ENCODE results near the gene KCNK13.

Gene KCNK13

GRCh38 chr14:90161129-90161528 lies 99.3 kb downstream of the KCNK13 start:
- no CpG with 5 or more reads among the region's 3 CpGs for WGBS, 2 experiments (ENCODE audit: insufficient coverage in 2 of 2)
- H3K36me3 ChIP-seq (ENCODE audit: control insufficient read depth, insufficient read depth, low read length) = no peaks in the 10 kb centered on the region
- H3K4me3 ChIP-seq (ENCODE audit: extremely low read depth, insufficient read depth, low read length, poor library complexity, severe bottlenecking) = no peak overlapping the region
- no peaks in the 10 kb centered on the region for H3K9me3 ChIP-seq (ENCODE audit: control insufficient read depth, low read length)
- no peak overlapping the region for H3K27ac ChIP-seq (ENCODE audit: low read depth, low read length, severe bottlenecking)
- no peaks in the 10 kb centered on the region for H3K4me1 ChIP-seq (ENCODE audit: control insufficient read depth, insufficient read depth, low read length, poor library complexity, severe bottlenecking)

GRCh38 chr14:90168425-90169105 lies 106.8 kb downstream of the KCNK13 start:
- Histone ChIP-seq H3K36me3 (ENCODE audit: control insufficient read depth, insufficient read depth, low read length) (no peaks in the 10 kb centered on the region), H3K4me1 (ENCODE audit: control insufficient read depth, insufficient read depth, low read length, poor library complexity, severe bottlenecking) (no peaks in the 10 kb centered on the region), H3K4me3 (ENCODE audit: extremely low read depth, insufficient read depth, low read length, poor library complexity, severe bottlenecking) (no peak overlapping the region), H3K27ac (ENCODE audit: low read depth, low read length, severe bottlenecking) (no peak overlapping the region), H3K9me3 (ENCODE audit: control insufficient read depth, low read length) (no peaks in the 10 kb centered on the region)
- 100% methylated on average over 1 of the region's 4 CpGs for WGBS, 2 experiments (ENCODE audit: insufficient coverage in 2 of 2)

GRCh38 chr14:90175631-90176030 lies 113.8 kb downstream of the KCNK13 start:
- H3K27ac ChIP-seq (ENCODE audit: low read depth, low read length, severe bottlenecking) = no peak overlapping the region
- H3K36me3 ChIP-seq (ENCODE audit: control insufficient read depth, insufficient read depth, low read length) = no peaks in the 10 kb centered on the region
- no peak overlapping the region for H3K4me3 ChIP-seq (ENCODE audit: extremely low read depth, insufficient read depth, low read length, poor library complexity, severe bottlenecking)
- H3K4me1 ChIP-seq (ENCODE audit: control insufficient read depth, insufficient read depth, low read length, poor library complexity, severe bottlenecking) = no peaks in the 10 kb centered on the region
- 93 to 97% methylated on average over 3 of the region's 3 CpGs for WGBS, 2 experiments (ENCODE audit: insufficient coverage in 2 of 2)
- H3K9me3 ChIP-seq (ENCODE audit: control insufficient read depth, low read length) = no peaks in the 10 kb centered on the region

- 100% methylated on average over 1 to 2 of the region's 3 CpGs for WGBS, 2 experiments (ENCODE audit: insufficient coverage in 2 of 2)
Observed at GRCh38 chr14:90177539-90178189, 115.9 kb downstream of the KCNK13 start.

GRCh38 chr14:90179357-90179756 lies 117.6 kb downstream of the KCNK13 start:
- H3K36me3 ChIP-seq (ENCODE audit: control insufficient read depth, insufficient read depth, low read length) = no peaks in the 10 kb centered on the region
- H3K4me3 ChIP-seq (ENCODE audit: extremely low read depth, insufficient read depth, low read length, poor library complexity, severe bottlenecking) = no peak overlapping the region
- WGBS, 2 experiments (ENCODE audit: insufficient coverage in 2 of 2) = 76 to 92% methylated on average over 5 of the region's 7 CpGs
- H3K9me3 ChIP-seq (ENCODE audit: control insufficient read depth, low read length) = no peaks in the 10 kb centered on the region
- no peak overlapping the region for H3K27ac ChIP-seq (ENCODE audit: low read depth, low read length, severe bottlenecking)
- H3K4me1 ChIP-seq (ENCODE audit: control insufficient read depth, insufficient read depth, low read length, poor library complexity, severe bottlenecking) = no peaks in the 10 kb centered on the region

More at GRCh38 chr14:90177539-90178189, 115.9 kb downstream of the KCNK13 start:
- Histone ChIP-seq H3K4me3 (ENCODE audit: extremely low read depth, insufficient read depth, low read length, poor library complexity, severe bottlenecking) (no peak overlapping the region), H3K36me3 (ENCODE audit: control insufficient read depth, insufficient read depth, low read length) (no peaks in the 10 kb centered on the region), H3K9me3 (ENCODE audit: control insufficient read depth, low read length) (no peaks in the 10 kb centered on the region), H3K4me1 (ENCODE audit: control insufficient read depth, insufficient read depth, low read length, poor library complexity, severe bottlenecking) (no peaks in the 10 kb centered on the region), H3K27ac (ENCODE audit: low read depth, low read length, severe bottlenecking) (no peak overlapping the region)

GRCh38 chr14:90179809-90180779 lies 118.3 kb downstream of the KCNK13 start:
- 90 to 94% methylated on average over 2 to 3 of the region's 4 CpGs for WGBS, 2 experiments (ENCODE audit: insufficient coverage in 2 of 2)
- Histone ChIP-seq H3K27ac (ENCODE audit: low read depth, low read length, severe bottlenecking) (no peak overlapping the region), H3K4me1 (ENCODE audit: control insufficient read depth, insufficient read depth, low read length, poor library complexity, severe bottlenecking) (no peaks in the 10 kb centered on the region), H3K4me3 (ENCODE audit: extremely low read depth, insufficient read depth, low read length, poor library complexity, severe bottlenecking) (no peak overlapping the region), H3K36me3 (ENCODE audit: control insufficient read depth, insufficient read depth, low read length) (no peaks in the 10 kb centered on the region), H3K9me3 (ENCODE audit: control insufficient read depth, low read length) (no peaks in the 10 kb centered on the region)

GRCh38 chr14:90184094-90184493 lies 122.3 kb downstream of the KCNK13 start:
- 95 to 96% methylated on average over 13 to 14 of the region's 14 CpGs for WGBS, 2 experiments (ENCODE audit: insufficient coverage in 2 of 2)
- H3K9me3 ChIP-seq (ENCODE audit: control insufficient read depth, low read length) = no peaks in the 10 kb centered on the region
- H3K27ac ChIP-seq (ENCODE audit: low read depth, low read length, severe bottlenecking) = no peak overlapping the region

GRCh38 chr14:90184571-90185266 lies 122.9 kb downstream of the KCNK13 start:
- Histone ChIP-seq H3K4me1 (ENCODE audit: control insufficient read depth, insufficient read depth, low read length, poor library complexity, severe bottlenecking) (no peaks in the 10 kb centered on the region), H3K36me3 (ENCODE audit: control insufficient read depth, insufficient read depth, low read length) (no peaks in the 10 kb centered on the region), H3K4me3 (ENCODE audit: extremely low read depth, insufficient read depth, low read length, poor library complexity, severe bottlenecking) (no peak overlapping the region), H3K27ac (ENCODE audit: low read depth, low read length, severe bottlenecking) (no peak overlapping the region), H3K9me3 (ENCODE audit: control insufficient read depth, low read length) (no peaks in the 10 kb centered on the region)
- WGBS, 2 experiments (ENCODE audit: insufficient coverage in 2 of 2) = 94% methylated on average over 18 to 23 of the region's 23 CpGs

More at GRCh38 chr14:90184094-90184493, 122.3 kb downstream of the KCNK13 start:
- Histone ChIP-seq H3K36me3 (ENCODE audit: control insufficient read depth, insufficient read depth, low read length) (no peaks in the 10 kb centered on the region), H3K4me3 (ENCODE audit: extremely low read depth, insufficient read depth, low read length, poor library complexity, severe bottlenecking) (no peak overlapping the region), H3K4me1 (ENCODE audit: control insufficient read depth, insufficient read depth, low read length, poor library complexity, severe bottlenecking) (no peaks in the 10 kb centered on the region)

GRCh38 chr14:90188588-90188987 lies 126.8 kb downstream of the KCNK13 start:
- Histone ChIP-seq H3K4me3 (ENCODE audit: extremely low read depth, insufficient read depth, low read length, poor library complexity, severe bottlenecking) (no peak overlapping the region), H3K27ac (ENCODE audit: low read depth, low read length, severe bottlenecking) (no peak overlapping the region), H3K36me3 (ENCODE audit: control insufficient read depth, insufficient read depth, low read length) (no peaks in the 10 kb centered on the region), H3K4me1 (ENCODE audit: control insufficient read depth, insufficient read depth, low read length, poor library complexity, severe bottlenecking) (no peaks in the 10 kb centered on the region), H3K9me3 (ENCODE audit: control insufficient read depth, low read length) (no peaks in the 10 kb centered on the region)
- WGBS, 2 experiments (ENCODE audit: insufficient coverage in 2 of 2) = 89% methylated on average over 1 of the region's 2 CpGs; no CpG with 5 or more reads in 1 of the 2 experiments

- no peaks in the 10 kb centered on the region for H3K36me3 ChIP-seq (ENCODE audit: control insufficient read depth, insufficient read depth, low read length)
- no peak overlapping the region for H3K4me3 ChIP-seq (ENCODE audit: extremely low read depth, insufficient read depth, low read length, poor library complexity, severe bottlenecking)
- 74 to 89% methylated on average over 3 to 4 of the region's 5 CpGs for WGBS, 2 experiments (ENCODE audit: insufficient coverage in 2 of 2)
- H3K27ac ChIP-seq (ENCODE audit: low read depth, low read length, severe bottlenecking) = no peak overlapping the region
- no peaks in the 10 kb centered on the region for H3K9me3 ChIP-seq (ENCODE audit: control insufficient read depth, low read length)
- no peaks in the 10 kb centered on the region for H3K4me1 ChIP-seq (ENCODE audit: control insufficient read depth, insufficient read depth, low read length, poor library complexity, severe bottlenecking)
Observed at GRCh38 chr14:90191154-90191553, 129.4 kb downstream of the KCNK13 start.

Measured in mesodermal cell (in vitro differentiated cells).